Left ventricle myocardium inferior (tissue), 1 donor: ENCODE measurements around the gene JUP. TPM values are rescaled to one million over a fixed set of nuclear protein-coding genes. Genes with fewer than 3 reads are reported as not detected.

Experiments
- DNase-seq: peaks from one replicate; pipeline ENCODE4 v3.0.0-alpha.2; 2020
- H3K27ac ChIP-seq: fragments of 200-600 bp; replicated peaks from 2 replicates; pipeline ENCODE4 v1.8.0; 2021
- H3K27me3 ChIP-seq: fragments of 200-600 bp; 2 replicates; pipeline ENCODE4 v1.8.0; 2021; ENCODE audit warnings: low read depth
- H3K36me3 ChIP-seq: fragments of 200-600 bp; 2 replicates; pipeline ENCODE4 v1.8.0; 2021
- H3K4me1 ChIP-seq: fragments of 200-600 bp; 2 replicates; pipeline ENCODE4 v1.8.0; 2021
- H3K4me3 ChIP-seq: fragments of 200-600 bp; 2 replicates; pipeline ENCODE4 v1.8.0; 2021; ENCODE audit warnings: mild to moderate bottlenecking, moderate library complexity
- H3K9me3 ChIP-seq: fragments of 200-600 bp; replicated peaks from 2 replicates; pipeline ENCODE4 v1.8.0; 2021
- CTCF ChIP-seq: fragments of 200-600 bp; IDR thresholded peaks from 2 replicates; pipeline ENCODE4 v1.8.0; 2021; ENCODE audit warnings: antibody characterized with exemption, mild to moderate bottlenecking, borderline replicate concordance
- intact Hi-C: fragments of 100-400 bp; cut with micrococcal nuclease; formaldehyde crosslinking; loops from one replicate; pipeline ENCODE4 v1.11.0; 2022
- total RNA-seq: library from RNA; stranded (reverse); fragmentation: NEBNext Ultra II Directional; extraction: Animal tissue kit (Norgen Biotek cat#: 25700); gene quantifications from one replicate; pipeline ENCODE4 v1.2.1, GENCODE V29; 2021
- donor health status: DM: no; HTN: yes; CAD: no; lungs with severe emphysema.

The JUP gene
- total RNA-seq, 1 donor from 2014 or later = 160 TPM

- no peak for TF ChIP-seq CTCF
- H3K27me3 ChIP-seq = no peaks in the 10 kb centered on the region
- peaks cover 61% of the 10 kb centered on the region for H3K4me1 ChIP-seq
- no peaks in the 10 kb centered on the region for H3K36me3 ChIP-seq
- H3K27ac ChIP-seq = peak overlapping the region; percentile 62
- H3K4me3 ChIP-seq = no peak overlapping the region
- intact Hi-C loops = no loop called here
- no peaks in the 10 kb centered on the region for H3K9me3 ChIP-seq
- no peak for DNase-seq
Observed at GRCh38 chr17:41787021-41787418, 509 bp upstream of the JUP start.

GRCh38 chr17:41785859-41786226 is 668 bp downstream of the JUP start:
- Histone ChIP-seq H3K27me3 (no peaks in the 10 kb centered on the region), H3K4me1 (peaks cover 61% of the 10 kb centered on the region), H3K4me3 (peak overlapping the region; percentile 88), H3K27ac (peak overlapping the region; percentile 97), H3K9me3 (no peaks in the 10 kb centered on the region), H3K36me3 (no peaks in the 10 kb centered on the region)
- intact Hi-C loops = no loop called here
- DNase-seq = no peak
- no peak for TF ChIP-seq CTCF

GRCh38 chr17:41785091-41785858 is 1.2 kb downstream of the JUP start:
- Histone ChIP-seq H3K4me1 (peaks cover 67% of the 10 kb centered on the region), H3K9me3 (no peaks in the 10 kb centered on the region), H3K27me3 (no peaks in the 10 kb centered on the region), H3K27ac (peak overlapping the region; percentile 97), H3K36me3 (no peaks in the 10 kb centered on the region), H3K4me3 (peak overlapping the region; percentile 88)
- DNase-seq = no peak
- intact Hi-C loops = no loop called here
- no peak for TF ChIP-seq CTCF

- H3K27ac ChIP-seq = peak overlapping the region; percentile 97
Observed at GRCh38 chr17:41784207-41784744, 2.2 kb downstream of the JUP start.

GRCh38 chr17:41782142-41782541 is 4.4 kb downstream of the JUP start:
- H3K27me3 ChIP-seq = no peaks in the 10 kb centered on the region
- intact Hi-C loops = no loop called here
- peak overlapping the region; percentile 97 for H3K27ac ChIP-seq
- no peaks in the 10 kb centered on the region for H3K36me3 ChIP-seq
- H3K4me1 ChIP-seq = peaks cover 96% of the 10 kb centered on the region
- peak; percentile 84 for DNase-seq
- H3K9me3 ChIP-seq = no peaks in the 10 kb centered on the region
- TF ChIP-seq CTCF = peak; percentile 11
- H3K4me3 ChIP-seq = peak overlapping the region; percentile 88

More at GRCh38 chr17:41784207-41784744, 2.2 kb downstream of the JUP start:
- H3K27me3 ChIP-seq = no peaks in the 10 kb centered on the region
- H3K36me3 ChIP-seq = no peaks in the 10 kb centered on the region
- intact Hi-C loops = no loop called here
- H3K4me1 ChIP-seq = peaks cover 77% of the 10 kb centered on the region
- H3K4me3 ChIP-seq = peak overlapping the region; percentile 88
- TF ChIP-seq CTCF = no peak
- no peaks in the 10 kb centered on the region for H3K9me3 ChIP-seq
- DNase-seq = peak; percentile 67
